Activated CD4-positive, alpha-beta memory T cell treated with anti-CD3 and anti-CD28 coated beads for 36 hours (primary cell): Measurements from ENCODE around the gene ZNF346. TPM values are rescaled to one million over a fixed set of nuclear protein-coding genes. Genes with fewer than 3 reads are reported as not detected.
A peak's percentile ranks its signal among the peaks of the same experiment; 100 is the strongest.

Experiments used
- CTCF ChIA-PET: fragments of 350-600 bp; sonication (Branson Sonifier 250); formaldehyde crosslinking; loops from one replicate; lab custom pipeline; 2021; ENCODE audit warnings: antibody characterized with exemption, inconsistent platforms; lab: Charles Lee
- POLR2A ChIA-PET: fragments of 350-600 bp; sonication (Branson Sonifier 250); formaldehyde crosslinking; loops from one replicate; lab custom pipeline; 2021; ENCODE audit warnings: antibody characterized with exemption; lab: Charles Lee
- DNase-seq: peaks from one replicate; pipeline ENCODE4 v3.0.0-alpha.2; 2020
- H3K27ac Mint-ChIP-seq: one replicate; pipeline ENCODE4 v1.8.0; 2021; ENCODE audit warnings: mixed read lengths
- H3K27me3 Mint-ChIP-seq: one replicate; pipeline ENCODE4 v1.8.0; 2021; ENCODE audit warnings: mixed read lengths
- H3K36me3 Mint-ChIP-seq: one replicate; pipeline ENCODE4 v1.8.0; 2021; ENCODE audit warnings: mixed read lengths
- H3K4me1 Mint-ChIP-seq: one replicate; pipeline ENCODE4 v1.8.0; 2021; ENCODE audit warnings: low read depth, mixed read lengths
- H3K4me3 Mint-ChIP-seq: one replicate; pipeline ENCODE4 v1.8.0; 2021; ENCODE audit warnings: mild to moderate bottlenecking, mixed read lengths
- H3K9me3 Mint-ChIP-seq: one replicate; pipeline ENCODE4 v1.8.0; 2021; ENCODE audit warnings: mixed read lengths
- intact Hi-C: fragments of 100-400 bp; cut with micrococcal nuclease; formaldehyde crosslinking; loops from one replicate; pipeline ENCODE4 v1.15.1; 2023
- total RNA-seq, 2 experiments: library from RNA; stranded (reverse); gene quantifications; one replicate each; pipeline ENCODE4 v1.2.3, GENCODE V29; 2021

ZNF346 gene
- total RNA-seq, 2 experiments from 2014 or later = 12.7 to 15.6 TPM

DNA sequence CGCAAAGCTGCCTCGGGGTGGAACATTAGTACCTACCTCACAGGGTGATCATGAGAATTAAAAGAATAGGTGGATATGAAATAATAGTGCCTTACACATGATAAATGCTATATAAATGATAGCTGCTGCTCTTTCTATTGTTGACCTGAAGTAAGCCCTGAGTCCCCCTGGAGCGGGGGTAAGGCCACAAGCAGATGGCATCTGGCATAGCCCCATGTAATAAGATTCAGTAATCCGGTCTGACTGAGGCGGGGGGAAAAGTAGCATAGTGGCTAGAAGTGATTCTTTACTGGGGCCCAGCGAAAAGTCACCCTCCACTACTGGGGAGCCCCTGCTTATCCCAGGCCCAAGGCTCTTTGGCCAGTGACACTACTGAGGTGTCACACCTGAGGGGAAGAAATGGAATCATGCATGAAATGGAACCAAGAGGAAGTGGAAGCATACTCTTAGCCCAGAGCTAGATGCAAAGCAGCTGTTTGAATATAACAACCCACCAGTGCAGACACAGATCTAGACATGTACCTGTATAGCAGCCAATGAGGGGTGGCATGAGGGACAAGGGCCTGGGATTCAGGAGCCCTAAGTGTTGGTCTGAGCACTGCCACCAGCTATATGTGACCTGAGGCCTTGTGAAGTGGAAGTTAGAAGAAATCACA lies 48.2 kb downstream of the ZNF346 start:
- ChIA-PET POLR2A (no interaction called here), CTCF (interaction anchor here (0.7 to 8.6 kb wide), 12 partner anchors 14 to 660 kb away, joined by 3 to 95 read pairs (median 4); partner anchors contain the start of gene FGFR4)
- peaks cover 2% of the 10 kb centered on the region for H3K4me1 Mint-ChIP-seq
- no peak overlapping the region for H3K27ac Mint-ChIP-seq
- no peaks in the 10 kb centered on the region for H3K27me3 Mint-ChIP-seq
- H3K9me3 Mint-ChIP-seq = no peaks in the 10 kb centered on the region
- no peak for DNase-seq
- intact Hi-C loops = no loop called here
- no peak overlapping the region for H3K4me3 Mint-ChIP-seq
- H3K36me3 Mint-ChIP-seq = peaks cover 4% of the 10 kb centered on the region

DNA sequence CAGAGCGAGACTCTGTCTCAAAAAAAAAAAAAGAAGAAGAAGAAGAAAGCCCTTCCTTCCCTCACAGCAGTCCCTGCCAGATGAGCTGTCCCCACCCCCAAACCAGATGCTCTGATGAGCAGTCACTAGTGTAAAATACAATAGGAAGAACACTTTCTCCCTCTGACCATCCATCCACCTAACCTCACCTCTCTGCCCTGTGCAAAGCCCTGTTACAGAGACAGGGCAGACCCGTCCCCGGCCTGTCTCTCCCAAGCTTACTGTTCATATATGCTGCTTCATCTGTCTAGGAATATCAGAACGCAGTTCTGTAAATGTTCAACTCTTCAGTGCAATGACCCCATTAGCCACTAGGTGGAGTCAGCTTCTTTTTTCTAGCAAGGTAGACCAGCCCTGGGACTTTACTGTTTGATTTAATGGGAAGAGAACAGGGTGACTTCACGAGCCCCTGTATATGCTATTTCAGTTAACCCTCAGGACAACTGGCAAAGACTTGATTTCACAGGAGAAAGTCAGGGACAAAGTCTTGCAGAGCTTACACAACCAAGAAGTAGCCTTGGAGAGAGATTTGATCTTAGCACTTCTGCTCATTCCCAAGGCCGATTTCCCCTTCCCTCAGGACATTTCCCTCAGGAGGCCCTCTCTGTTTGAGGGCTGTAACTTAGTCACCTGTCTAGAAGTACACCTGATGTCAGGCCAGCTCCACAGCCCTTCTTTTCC lies 49.3 kb downstream of the ZNF346 start:
- Mint-ChIP-seq H3K36me3 (peaks cover 2% of the 10 kb centered on the region), H3K27me3 (no peaks in the 10 kb centered on the region), H3K4me3 (no peak overlapping the region), H3K27ac (no peak overlapping the region), H3K9me3 (no peaks in the 10 kb centered on the region), H3K4me1 (peaks cover 2% of the 10 kb centered on the region)
- intact Hi-C loops = loop anchor here (1.0 kb wide), 1 partner anchor 40 kb away; no protein-coding TSS in a partner anchor
- POLR2A ChIA-PET = interaction anchor here (0.8 kb wide), 1 partner anchor 66 kb away, joined by 3 read pairs; no protein-coding TSS in a partner anchor
- peak; percentile 48 for DNase-seq
- CTCF ChIA-PET = interaction anchor here (0.7 to 8.6 kb wide), 32 partner anchors 8 to 661 kb away, joined by 3 to 95 read pairs (median 4); partner anchors contain the start of genes FGFR4 and ZNF346

DNA sequence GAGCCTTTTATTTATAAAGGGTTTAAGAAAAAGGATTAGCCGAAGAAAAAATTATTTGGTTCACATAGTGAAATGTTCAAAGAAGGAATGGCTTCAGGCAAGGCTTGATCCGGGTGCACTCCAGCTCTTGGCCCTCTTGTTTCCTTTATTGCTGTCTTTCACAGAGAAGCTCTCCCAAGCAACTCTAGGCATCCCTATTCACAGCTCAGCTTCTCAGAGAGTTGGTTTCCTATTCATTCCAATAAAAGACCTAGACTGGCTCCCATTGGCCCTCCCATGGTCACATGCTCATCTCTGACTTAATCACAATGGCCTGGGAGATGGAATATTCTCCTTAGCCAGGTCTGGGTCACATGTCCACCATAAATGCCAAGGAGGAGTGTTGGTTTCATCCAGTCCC lies 54.8 kb downstream of the ZNF346 start:
- no peaks in the 10 kb centered on the region for H3K4me1 Mint-ChIP-seq
- CTCF ChIA-PET = interaction anchor here (1.2 kb wide), 1 partner anchor 9 kb away, joined by 3 read pairs; no protein-coding TSS in a partner anchor
- H3K9me3 Mint-ChIP-seq = no peaks in the 10 kb centered on the region
- POLR2A ChIA-PET = no interaction called here
- DNase-seq = no peak
- H3K27ac Mint-ChIP-seq = no peak overlapping the region
- intact Hi-C loops = no loop called here
- H3K27me3 Mint-ChIP-seq = no peaks in the 10 kb centered on the region
- no peak overlapping the region for H3K4me3 Mint-ChIP-seq
- H3K36me3 Mint-ChIP-seq = peaks cover 2% of the 10 kb centered on the region

DNA sequence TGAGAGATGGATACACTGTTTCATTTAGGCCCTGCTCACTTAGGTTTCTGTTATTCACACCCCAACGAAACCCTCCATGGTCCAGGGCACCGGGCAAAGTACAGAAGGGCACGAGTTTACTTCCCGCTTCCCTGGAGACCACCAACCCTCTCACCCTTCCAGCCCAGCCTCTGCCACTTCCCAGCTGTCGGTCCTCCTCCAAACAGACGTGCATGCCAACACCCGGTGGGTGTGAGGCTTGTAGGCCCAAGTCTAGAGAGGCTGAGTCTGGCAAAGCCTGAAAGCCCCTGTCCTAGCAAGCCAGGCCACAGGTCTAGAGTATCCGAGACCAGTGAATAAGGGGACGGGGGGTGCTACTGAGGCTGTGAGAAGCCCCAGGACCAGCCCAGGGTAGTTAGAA lies 57.1 kb downstream of the ZNF346 start:
- no peak overlapping the region for H3K4me3 Mint-ChIP-seq

DNA sequence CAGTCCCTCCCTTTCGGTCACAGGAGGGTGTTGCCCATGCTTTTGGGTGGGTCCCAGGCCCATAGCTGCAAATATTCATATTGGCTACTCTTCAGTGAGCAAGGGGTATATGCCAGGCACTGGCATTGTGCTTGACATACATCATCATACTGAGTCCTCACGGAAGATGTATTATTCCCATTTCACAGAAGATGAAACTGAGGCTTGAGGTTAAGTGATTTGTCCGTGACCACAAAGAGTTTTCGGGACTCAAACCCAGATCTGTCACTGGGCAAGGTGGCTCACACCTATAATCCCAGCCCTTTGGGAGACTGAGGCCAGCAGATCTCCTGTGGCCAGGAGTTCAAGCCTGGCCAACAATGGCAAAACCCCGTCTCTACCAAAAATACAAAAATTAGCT lies 57.8 kb downstream of the ZNF346 start:
- Mint-ChIP-seq H3K4me1 (no peaks in the 10 kb centered on the region), H3K27ac (no peak overlapping the region), H3K27me3 (no peaks in the 10 kb centered on the region), H3K4me3 (no peak overlapping the region), H3K9me3 (no peaks in the 10 kb centered on the region), H3K36me3 (no peaks in the 10 kb centered on the region)
- CTCF ChIA-PET = interaction anchor here (0.6 to 1.4 kb wide), 2 partner anchors 9 to 65 kb away, joined by 4 to 7 read pairs; no protein-coding TSS in a partner anchor
- POLR2A ChIA-PET = no interaction called here
- intact Hi-C loops = no loop called here
- DNase-seq = no peak

More for the DNA sequence above, 57.1 kb downstream of the ZNF346 start:
- Mint-ChIP-seq H3K27ac (no peak overlapping the region), H3K27me3 (no peaks in the 10 kb centered on the region), H3K4me1 (no peaks in the 10 kb centered on the region), H3K36me3 (no peaks in the 10 kb centered on the region), H3K9me3 (no peaks in the 10 kb centered on the region)
- ChIA-PET CTCF (interaction anchor here (0.6 to 1.4 kb wide), 2 partner anchors 8 to 66 kb away, joined by 4 to 7 read pairs; no protein-coding TSS in a partner anchor), POLR2A (no interaction called here)
- intact Hi-C loops = no loop called here
- no peak for DNase-seq

DNA sequence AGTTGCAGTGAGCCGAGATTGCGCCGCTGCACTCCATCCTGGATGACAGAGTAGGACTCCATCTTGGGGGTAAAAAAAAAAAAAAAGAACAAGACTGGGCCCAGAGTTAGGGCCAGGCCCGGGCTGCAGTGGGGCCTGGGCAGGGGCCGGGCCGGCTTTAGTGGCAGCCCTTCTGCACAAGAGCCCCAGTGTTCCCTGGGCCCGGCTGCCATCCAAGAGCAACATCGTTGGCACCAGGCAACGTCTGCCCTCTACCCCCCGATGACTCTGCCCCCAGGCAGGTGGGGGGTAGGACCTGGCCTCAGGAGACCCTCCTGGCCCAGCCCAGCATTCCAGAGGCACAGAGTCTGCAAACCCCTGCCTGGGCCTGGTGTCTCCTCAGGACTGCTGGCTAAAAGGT lies 59.4 kb downstream of the ZNF346 start:
- ChIA-PET CTCF (interaction anchor here (1.4 to 8.2 kb wide), 2 partner anchors 10 to 31 kb away, joined by 3 to 76 read pairs; no protein-coding TSS in a partner anchor), POLR2A (no interaction called here)
- no peaks in the 10 kb centered on the region for H3K36me3 Mint-ChIP-seq
- H3K27me3 Mint-ChIP-seq = no peaks in the 10 kb centered on the region
- H3K27ac Mint-ChIP-seq = no peak overlapping the region
- H3K4me1 Mint-ChIP-seq = peaks cover 4% of the 10 kb centered on the region
- no peak for DNase-seq
- no peak overlapping the region for H3K4me3 Mint-ChIP-seq
- no peaks in the 10 kb centered on the region for H3K9me3 Mint-ChIP-seq
- intact Hi-C loops = no loop called here

DNA sequence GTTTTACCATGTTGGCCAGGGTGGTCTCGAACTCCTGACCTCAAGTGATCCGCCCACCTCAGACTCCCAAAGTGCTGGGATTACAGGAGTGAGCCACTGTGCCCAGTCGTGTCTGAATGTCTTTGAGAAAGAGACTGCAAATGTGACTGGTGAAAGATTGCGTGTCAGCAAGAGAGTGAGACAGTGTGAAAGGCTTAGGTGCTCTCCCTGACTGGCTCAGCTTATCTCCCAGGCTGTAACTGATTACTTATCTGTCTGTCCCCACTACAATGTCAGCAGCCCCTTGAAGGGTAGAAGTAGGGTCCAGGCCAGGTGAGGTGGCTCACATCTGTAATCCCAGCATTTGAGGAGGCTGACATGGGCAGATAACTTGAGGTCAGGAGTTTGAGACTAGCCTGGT lies 60.9 kb downstream of the ZNF346 start:
- Mint-ChIP-seq H3K36me3 (no peaks in the 10 kb centered on the region), H3K9me3 (no peaks in the 10 kb centered on the region), H3K4me3 (no peak overlapping the region), H3K27me3 (peaks cover 5% of the 10 kb centered on the region), H3K27ac (no peak overlapping the region), H3K4me1 (peaks cover 4% of the 10 kb centered on the region)
- DNase-seq = no peak
- CTCF ChIA-PET = interaction anchor here (1.4 to 8.2 kb wide), 2 partner anchors 11 to 30 kb away, joined by 3 to 76 read pairs; no protein-coding TSS in a partner anchor
- POLR2A ChIA-PET = no interaction called here
- intact Hi-C loops = no loop called here

DNA sequence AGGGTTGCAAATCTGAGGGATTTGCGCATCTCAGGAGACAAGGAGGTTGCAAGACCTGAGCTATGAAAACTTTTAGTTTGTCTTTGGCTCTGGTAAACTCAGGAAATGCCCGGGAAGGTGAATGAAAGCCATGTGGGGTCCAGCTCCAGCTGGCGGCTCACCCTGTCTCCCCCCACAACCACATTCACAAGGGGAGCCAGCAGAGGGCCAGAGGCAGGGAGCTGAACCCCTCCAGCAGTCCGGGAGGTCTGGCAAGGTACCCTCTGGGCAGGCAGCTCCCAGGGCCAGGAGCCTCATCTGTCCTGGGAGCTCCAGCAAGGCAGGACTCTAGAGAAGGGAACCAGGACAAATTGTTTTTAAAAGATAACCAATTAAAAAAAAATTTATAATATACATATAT lies 61.7 kb downstream of the ZNF346 start:
- Mint-ChIP-seq H3K4me3 (no peak overlapping the region), H3K27me3 (peaks cover 8% of the 10 kb centered on the region)
- POLR2A ChIA-PET = no interaction called here

DNA sequence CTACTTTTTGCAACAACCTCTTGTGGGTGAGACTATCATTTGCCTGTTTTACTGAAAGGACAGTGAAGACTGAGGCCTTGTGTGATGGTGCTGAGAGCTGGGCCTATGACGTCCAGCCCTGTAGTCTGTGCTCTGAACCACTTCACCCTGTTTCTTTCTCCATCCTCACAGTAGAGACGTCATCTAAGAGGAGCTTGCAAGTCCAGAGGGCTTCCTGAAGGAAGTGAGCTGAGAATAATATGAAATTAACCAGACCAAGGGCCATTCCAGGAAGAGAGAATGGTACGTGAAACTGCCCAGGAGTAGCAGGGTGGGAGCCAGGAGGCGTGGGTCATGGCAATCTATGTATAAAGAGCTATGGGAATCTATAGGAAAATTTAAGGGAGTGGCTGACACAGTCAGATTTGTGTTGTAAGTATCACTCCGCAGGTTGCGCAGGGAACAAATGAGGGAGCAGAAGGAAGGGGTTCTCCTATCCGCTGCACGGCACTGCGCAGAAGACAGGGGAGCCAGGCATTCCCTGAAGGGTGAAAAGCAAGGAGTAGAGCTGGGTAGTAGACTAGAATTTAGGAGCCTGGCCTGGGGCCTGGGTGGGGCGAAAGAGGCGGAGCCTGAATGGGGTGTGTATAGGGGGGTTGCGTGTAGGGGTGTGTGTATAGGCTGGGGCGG lies 63.6 kb downstream of the ZNF346 start:
- DNase-seq = no peak
- no peak overlapping the region for H3K27ac Mint-ChIP-seq
- intact Hi-C loops = no loop called here
- POLR2A ChIA-PET = no interaction called here
- peaks cover 4% of the 10 kb centered on the region for H3K4me1 Mint-ChIP-seq
- H3K27me3 Mint-ChIP-seq = peaks cover 8% of the 10 kb centered on the region
- no peaks in the 10 kb centered on the region for H3K9me3 Mint-ChIP-seq
- H3K4me3 Mint-ChIP-seq = peak overlapping the region; percentile 21
- no peaks in the 10 kb centered on the region for H3K36me3 Mint-ChIP-seq
- CTCF ChIA-PET = interaction anchor here (0.6 to 8.2 kb wide), 8 partner anchors 9 to 489 kb away, joined by 3 to 76 read pairs (median 3); no protein-coding TSS in a partner anchor

More for the DNA sequence above, 61.7 kb downstream of the ZNF346 start:
- H3K27ac Mint-ChIP-seq = no peak overlapping the region
- intact Hi-C loops = no loop called here
- CTCF ChIA-PET = interaction anchor here (0.7 to 8.2 kb wide), 2 partner anchors 12 to 393 kb away, joined by 3 to 76 read pairs; no protein-coding TSS in a partner anchor
- no peaks in the 10 kb centered on the region for H3K36me3 Mint-ChIP-seq
- peaks cover 4% of the 10 kb centered on the region for H3K4me1 Mint-ChIP-seq
- no peaks in the 10 kb centered on the region for H3K9me3 Mint-ChIP-seq
- DNase-seq = no peak

DNA sequence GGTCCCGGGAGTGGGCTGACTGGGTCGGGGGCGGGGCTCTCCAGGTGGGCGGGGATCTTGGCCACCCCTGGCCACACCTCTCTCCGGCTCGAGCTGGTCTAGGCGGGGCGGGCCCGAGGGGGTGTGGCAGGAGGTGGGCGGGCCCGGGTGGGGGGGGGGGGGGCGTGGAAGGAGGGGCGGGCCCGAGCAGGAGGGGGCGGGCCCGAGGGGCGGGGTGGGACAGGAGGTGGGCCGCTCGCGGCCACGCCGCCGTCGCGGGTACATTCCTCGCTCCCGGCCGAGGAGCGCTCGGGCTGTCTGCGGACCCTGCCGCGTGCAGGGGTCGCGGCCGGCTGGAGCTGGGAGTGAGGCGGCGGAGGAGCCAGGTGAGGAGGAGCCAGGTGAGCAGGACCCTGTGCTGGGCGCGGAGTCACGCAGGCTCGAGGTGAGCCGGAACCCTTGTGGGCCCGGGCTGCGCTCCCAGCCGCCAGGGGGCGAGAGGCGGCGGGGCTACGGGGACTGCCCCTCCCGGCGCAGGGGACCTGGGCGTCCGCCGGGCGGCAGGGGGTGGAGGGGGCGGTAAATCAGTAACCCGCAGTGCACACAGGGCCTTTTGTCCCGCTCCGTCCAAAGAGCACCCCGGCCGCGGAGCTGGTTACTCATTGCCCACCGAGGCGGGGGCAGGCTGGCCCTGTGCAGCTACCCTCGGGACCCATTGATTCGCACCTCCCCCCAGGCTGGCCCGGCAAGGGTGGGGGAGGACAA lies 64.3 kb downstream of the ZNF346 start, which contains the start of gene FGFR4:
Gene FGFR4 (plus strand): TSS at position 262 of the 744 bp plus-strand sequence. CDS start 2,688 bp downstream, outside the sequence.
- peak; percentile 66 for DNase-seq
- intact Hi-C loops = no loop called here
- CTCF ChIA-PET = interaction anchor here (0.6 to 8.2 kb wide), 8 partner anchors 9 to 490 kb away, joined by 3 to 76 read pairs (median 3); no protein-coding TSS in a partner anchor
- no peaks in the 10 kb centered on the region for H3K9me3 Mint-ChIP-seq
- peak within 1 kb of the TSS; percentile 25 for H3K4me3 Mint-ChIP-seq
- POLR2A ChIA-PET = no interaction called here
- peaks cover 4% of the 10 kb centered on the region for H3K4me1 Mint-ChIP-seq
- no peak within 1 kb of the TSS for H3K27ac Mint-ChIP-seq
- peaks cover 8% of the 10 kb centered on the region for H3K27me3 Mint-ChIP-seq
- H3K36me3 Mint-ChIP-seq = no peaks in the 10 kb centered on the region

DNA sequence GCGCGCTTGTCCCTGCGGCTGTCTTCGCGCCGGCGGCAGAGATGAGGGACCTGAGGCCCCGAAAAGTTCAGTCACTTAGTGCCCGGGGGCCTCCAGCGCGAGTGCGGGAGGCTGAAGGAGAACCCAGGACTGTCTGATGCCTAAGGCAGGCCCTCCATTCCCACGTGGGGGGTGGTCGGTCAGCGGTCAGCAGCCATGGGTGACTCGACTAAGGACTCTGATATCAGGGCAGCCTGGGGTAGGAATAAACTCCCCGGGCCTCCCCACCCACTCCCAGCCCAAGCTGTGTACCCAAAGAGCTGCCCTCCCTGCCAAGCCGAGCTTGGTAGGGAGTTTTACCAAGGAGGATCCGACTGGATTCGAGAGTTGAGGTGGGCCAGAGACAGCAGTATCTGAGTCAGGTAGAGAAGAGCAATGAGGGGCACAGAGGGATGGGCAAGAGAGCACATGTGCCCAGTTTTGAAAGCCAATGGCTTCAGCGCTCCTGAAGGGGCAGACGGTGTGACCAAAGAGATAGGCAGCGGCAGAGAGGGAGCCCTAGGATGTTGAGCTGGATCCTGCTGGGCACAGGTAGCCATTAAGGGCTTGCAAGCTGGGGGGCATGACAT lies 65.0 kb downstream of the ZNF346 start:
- Mint-ChIP-seq H3K4me1 (peaks cover 4% of the 10 kb centered on the region), H3K9me3 (no peaks in the 10 kb centered on the region), H3K27me3 (peaks cover 8% of the 10 kb centered on the region), H3K27ac (no peak overlapping the region), H3K4me3 (no peak overlapping the region), H3K36me3 (no peaks in the 10 kb centered on the region)
- CTCF ChIA-PET = interaction anchor here (1.3 to 8.2 kb wide), 2 partner anchors 15 to 23 kb away, joined by 5 to 76 read pairs; no protein-coding TSS in a partner anchor
- intact Hi-C loops = no loop called here
- DNase-seq = no peak
- POLR2A ChIA-PET = no interaction called here
